AG09309 (cell line): ENCODE data around the gene HDAC7.

Experiments
- DNase-seq: peaks from one replicate; pipeline ENCODE4 v3.0.0-alpha.2; 2010; ENCODE audit warnings: low read depth
- H3K4me3 ChIP-seq: 2 replicates; pipeline ENCODE4 v1.5.1; 2011; ENCODE audit warnings: mild to moderate bottlenecking, low read depth, low read length, moderate library complexity; ENCODE audit not compliant: control insufficient read depth
- CTCF ChIP-seq: IDR thresholded peaks from 2 replicates; pipeline ENCODE4 v1.5.1; 2011; ENCODE audit warnings: mild to moderate bottlenecking, low read depth, low read length, inconsistent platforms; ENCODE audit not compliant: insufficient read depth, control insufficient read depth; ENCODE audit errors: missing control alignments

Gene HDAC7

DNA sequence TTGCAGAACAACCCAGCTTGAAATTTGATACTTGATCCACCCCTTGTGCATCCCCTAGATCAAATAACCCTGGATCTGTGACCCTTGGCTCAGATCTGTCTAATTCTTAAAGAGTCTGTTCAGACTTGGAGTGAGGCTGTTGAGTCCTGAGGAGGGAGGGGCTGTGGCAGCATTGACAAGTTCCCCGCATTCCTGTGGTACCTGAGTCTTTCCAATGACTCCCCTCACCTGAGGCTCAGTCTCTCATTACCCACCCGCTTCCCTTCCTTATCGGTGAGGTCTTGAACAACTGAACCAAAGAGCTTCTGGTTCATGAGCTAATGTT is 16.1 kb upstream of the HDAC7 start:
- DNase-seq = no peak
- H3K4me3 ChIP-seq = no peak overlapping the region
- no peak for TF ChIP-seq CTCF

GRCh38 chr12:47835006-47835830 is 15.5 kb upstream of the HDAC7 start:
- TF ChIP-seq CTCF = no peak
- H3K4me3 ChIP-seq = no peak overlapping the region
- no peak for DNase-seq

- H3K4me3 ChIP-seq = no peak overlapping the region
- TF ChIP-seq CTCF = no peak
- no peak for DNase-seq
These were observed 14.6 kb upstream of the HDAC7 start for GRCh38 chr12:47834199-47834903.

GRCh38 chr12:47833591-47834012 is 13.9 kb upstream of the HDAC7 start:
- no peak overlapping the region for H3K4me3 ChIP-seq
- no peak for DNase-seq
- TF ChIP-seq CTCF = no peak

DNA sequence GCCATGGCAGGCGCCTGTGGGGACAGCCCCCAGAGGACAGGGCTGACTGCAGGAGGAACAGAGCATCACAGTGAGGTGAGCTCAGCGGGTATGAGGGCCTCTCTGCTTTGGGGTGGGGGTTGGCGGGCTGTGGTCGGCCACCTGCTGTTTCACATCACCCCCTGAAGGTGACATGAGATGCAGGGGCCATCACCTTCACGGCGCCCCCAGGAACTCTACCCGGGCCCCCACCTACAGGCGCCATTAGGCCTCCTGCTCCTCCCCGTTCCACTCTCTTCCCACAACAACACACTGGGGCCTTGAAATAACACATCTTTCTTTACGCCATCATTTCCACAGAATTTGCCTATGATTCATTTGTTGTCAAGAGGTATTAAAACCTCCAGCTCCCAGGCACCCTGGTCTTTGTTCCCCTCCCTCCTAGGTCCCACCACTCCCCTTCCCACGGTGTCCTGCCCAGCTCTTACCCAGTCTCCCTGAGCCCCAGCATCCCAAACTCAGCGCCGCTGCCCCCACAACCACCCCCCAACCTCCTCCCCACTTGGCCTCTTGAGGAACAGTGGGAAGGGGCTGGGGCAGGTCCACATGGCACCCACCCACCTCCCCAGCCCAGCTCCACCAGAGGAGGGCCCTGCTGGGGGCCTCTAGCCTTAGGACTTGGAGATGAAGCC is 12.7 kb upstream of the HDAC7 start:
- DNase-seq = no peak
- H3K4me3 ChIP-seq = no peak overlapping the region
- TF ChIP-seq CTCF = no peak

DNA sequence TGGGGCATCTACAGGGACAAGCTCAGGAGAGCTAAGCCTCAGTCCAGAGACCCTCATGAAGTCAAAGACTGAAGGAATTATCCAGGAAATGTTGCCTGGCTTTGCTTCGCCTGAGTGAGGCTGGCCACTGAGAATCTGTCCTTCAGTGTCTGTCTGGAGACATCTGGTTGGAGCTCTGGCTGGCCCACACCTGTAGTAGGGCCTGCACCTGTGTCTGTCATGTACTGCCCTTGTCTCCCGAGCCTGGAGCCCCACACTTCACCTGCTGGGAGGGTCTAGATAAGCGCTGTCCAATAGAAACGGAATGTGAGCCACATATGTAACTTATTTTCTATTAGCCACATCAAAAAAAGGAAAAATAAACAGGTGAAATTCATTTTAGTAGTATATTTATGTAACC is 9.9 kb upstream of the HDAC7 start:
- no peak for TF ChIP-seq CTCF
- no peak overlapping the region for H3K4me3 ChIP-seq
- no peak for DNase-seq
